GM19468 (cell line): Measurements from ENCODE around the gene IL17B.

Experiments used
- ATAC-seq: cut with Tn5 transposase; IDR thresholded peaks from one replicate; pipeline ENCODE4 v1.9.1; 2021; ENCODE audit warnings: mild to moderate bottlenecking, moderate library complexity, moderate number of reproducible peaks; ENCODE audit not compliant: unreplicated experiment; ENCODE audit errors: extremely low read depth

The IL17B gene

GRCh38 chr5:149333711-149334443 is 45.2 kb downstream of the IL17B start:
- ATAC-seq = no peak

GRCh38 chr5:149328177-149328576 is 50.9 kb downstream of the IL17B start:
- no peak for ATAC-seq

GRCh38 chr5:149326611-149327010 is 52.5 kb downstream of the IL17B start:
- no peak for ATAC-seq

- ATAC-seq = no peak
Measured at GRCh38 chr5:149325894-149326293, 53.2 kb downstream of the IL17B start.

GRCh38 chr5:149325166-149325735 is 53.8 kb downstream of the IL17B start:
- ATAC-seq = no peak

- no peak for ATAC-seq
Measured at GRCh38 chr5:149324641-149325040, 54.5 kb downstream of the IL17B start.
